Measurements from ENCODE around the gene ZNF506. TPM values are rescaled to one million over a fixed set of nuclear protein-coding genes. Genes with fewer than 3 reads are reported as not detected.
"Not testable (repeated sequence)": the region's sequence is repeated elsewhere in the genome, so short reads cannot be mapped to it uniquely, and the experiment has no call there.

ZNF506 gene
- total RNA-seq, 1 donor from 2014 or later: 22.1 TPM

- Histone ChIP-seq H3K4me1 (no peaks in the 10 kb centered on the region), H3K36me3 (no peaks in the 10 kb centered on the region), H3K27me3 (no peaks in the 10 kb centered on the region), H3K4me3 (no peak overlapping the region), H3K9me3 (no peaks in the 10 kb centered on the region), H3K27ac (no peak overlapping the region)
- ATAC-seq: no peak
- no peak for TF ChIP-seq CTCF (IDR thresholded peaks at IDR 0.05)
- intact Hi-C loops (cut with DNase I): no loop called here
- no peak for DNase-seq
These were observed 73.2 kb downstream of the ZNF506 start for GRCh38 chr19:19748249-19748938.

GRCh38 chr19:19747357-19748220 is 74.0 kb downstream of the ZNF506 start:
- H3K27me3 ChIP-seq: no peaks in the 10 kb centered on the region
- no peak for ATAC-seq
- H3K36me3 ChIP-seq: no peaks in the 10 kb centered on the region
- no peaks in the 10 kb centered on the region for H3K9me3 ChIP-seq
- no peak for TF ChIP-seq CTCF (IDR thresholded peaks at IDR 0.05)
- no peak overlapping the region for H3K4me3 ChIP-seq
- no peak overlapping the region for H3K27ac ChIP-seq
- no peak for DNase-seq
- intact Hi-C loops (cut with DNase I): no loop called here
- no peaks in the 10 kb centered on the region for H3K4me1 ChIP-seq

- H3K27me3 ChIP-seq: no peaks in the 10 kb centered on the region
- H3K27ac ChIP-seq: no peak overlapping the region
- intact Hi-C loops (cut with DNase I): no loop called here
- ATAC-seq (no peak), DNase-seq (no peak)
- TF ChIP-seq CTCF (IDR thresholded peaks at IDR 0.05): no peak
- H3K9me3 ChIP-seq: no peaks in the 10 kb centered on the region
- no peaks in the 10 kb centered on the region for H3K36me3 ChIP-seq
- H3K4me1 ChIP-seq: no peaks in the 10 kb centered on the region
- no peak overlapping the region for H3K4me3 ChIP-seq
These were observed 75.0 kb downstream of the ZNF506 start for GRCh38 chr19:19746286-19747213.

DNA sequence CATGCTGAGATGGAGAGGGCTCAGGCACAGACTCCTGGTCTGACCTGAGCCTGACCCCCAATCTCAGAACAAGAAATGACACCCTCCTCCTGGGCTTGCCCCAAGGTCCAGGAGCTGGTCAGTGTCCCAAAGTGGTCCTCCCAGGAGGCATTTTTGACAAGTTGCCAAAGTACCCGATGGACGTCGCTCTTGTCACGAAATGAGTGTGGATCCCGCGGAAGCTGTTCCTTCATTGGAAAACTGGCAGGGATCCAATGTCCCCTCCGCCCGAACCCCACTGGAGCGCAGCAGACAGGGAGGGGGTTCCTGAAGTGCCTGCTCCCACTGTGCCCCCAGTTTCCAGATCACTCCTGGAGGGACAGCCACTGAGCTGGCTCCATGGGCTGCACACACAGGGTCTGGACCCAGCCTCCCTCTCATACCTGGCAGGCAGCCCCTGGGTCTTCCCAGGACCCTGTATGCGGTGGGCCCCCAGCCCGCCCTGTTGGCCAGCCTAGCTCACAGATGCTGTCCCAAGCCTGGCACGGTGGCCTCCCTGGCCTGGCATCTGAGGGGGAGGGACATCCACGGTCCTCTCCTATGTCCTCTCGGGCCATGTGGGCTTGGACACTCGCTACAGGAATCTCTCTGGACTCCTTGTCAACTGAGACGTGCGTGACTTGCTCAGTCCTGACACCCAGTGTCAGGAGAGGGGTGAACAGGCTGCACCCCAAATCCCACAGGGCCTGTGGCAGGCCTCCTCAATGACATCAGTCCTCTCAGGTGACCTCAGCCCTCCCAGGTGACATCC is 75.9 kb downstream of the ZNF506 start:
- Histone ChIP-seq H3K4me1 (no peaks in the 10 kb centered on the region), H3K27ac (no peak overlapping the region), H3K4me3 (no peak overlapping the region), H3K9me3 (no peaks in the 10 kb centered on the region), H3K27me3 (no peaks in the 10 kb centered on the region), H3K36me3 (no peaks in the 10 kb centered on the region)
- intact Hi-C loops (cut with DNase I): no loop called here
- DNase-seq (no peak), ATAC-seq (no peak)
- no peak for TF ChIP-seq CTCF (IDR thresholded peaks at IDR 0.05)

- intact Hi-C loops (cut with DNase I): no loop called here
- H3K9me3 ChIP-seq: no peaks in the 10 kb centered on the region
- no peak for ATAC-seq
- no peak for DNase-seq
- no peak for TF ChIP-seq CTCF (IDR thresholded peaks at IDR 0.05)
- no peaks in the 10 kb centered on the region for H3K27me3 ChIP-seq
- H3K27ac ChIP-seq: no peak overlapping the region
- no peak overlapping the region for H3K4me3 ChIP-seq
- H3K36me3 ChIP-seq: no peaks in the 10 kb centered on the region
- H3K4me1 ChIP-seq: no peaks in the 10 kb centered on the region
These were observed 76.9 kb downstream of the ZNF506 start for GRCh38 chr19:19744641-19745040.

DNA sequence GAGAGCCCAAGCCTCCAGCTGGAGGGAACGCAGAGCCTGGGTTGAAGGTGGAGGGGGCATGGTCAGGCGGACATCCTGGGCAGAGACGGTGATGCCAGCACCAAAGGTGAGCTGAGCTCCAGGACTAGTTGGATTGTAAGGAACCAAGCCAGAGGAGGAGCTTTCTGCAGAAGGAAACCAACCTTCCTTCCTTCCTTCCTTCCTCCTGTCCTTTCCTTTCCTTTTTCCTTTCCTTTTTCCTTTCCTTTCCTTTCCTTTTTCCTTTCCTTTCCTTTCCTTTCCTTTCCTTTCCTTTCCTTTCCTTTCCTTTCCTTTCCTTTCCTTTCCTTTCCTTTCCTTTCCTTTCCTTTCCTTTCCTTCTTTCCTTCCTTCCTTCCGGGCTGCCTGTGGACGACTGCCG is 77.6 kb downstream of the ZNF506 start:
- H3K9me3 ChIP-seq; H3K36me3 ChIP-seq; intact Hi-C loops (cut with DNase I); H3K4me1 ChIP-seq; H3K27me3 ChIP-seq; DNase-seq; H3K27ac ChIP-seq; H3K4me3 ChIP-seq; ATAC-seq: not testable (repeated sequence)

All from upper lobe of right lung (tissue), 1 donor.